ENCODE measurements around the gene NKIRAS2.

DNA sequence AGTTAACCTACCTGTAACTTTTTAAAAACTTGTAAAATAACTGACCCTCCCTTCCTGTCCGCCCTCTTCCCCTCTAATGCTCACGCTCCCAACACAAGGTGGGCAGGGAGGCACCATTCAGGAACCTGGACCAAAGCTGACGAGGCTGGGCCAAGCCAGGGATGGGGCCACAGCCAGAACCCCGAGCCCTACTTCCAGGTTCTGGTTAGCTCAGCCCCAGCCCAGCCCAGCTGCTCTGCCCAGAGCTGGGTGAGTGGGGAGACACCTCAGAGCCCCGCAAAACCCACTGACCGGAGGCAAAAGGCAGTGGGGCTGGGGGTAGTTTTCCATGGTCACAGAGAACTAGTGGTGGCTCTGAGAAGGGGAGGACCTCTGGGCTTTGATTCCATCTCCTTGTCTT, 45.9 kb upstream of the NKIRAS2 start:
- TF ChIP-seq RAD21 (IDR thresholded peaks at IDR 0.05) (no peak), TAF1 (conservative IDR thresholded peaks at IDR 0.05) (no peak), MAX (IDR thresholded peaks at IDR 0.05) (no peak), FOXA1 (IDR thresholded peaks at IDR 0.05) (no peak), GABPA (IDR thresholded peaks at IDR 0.05 in 1 of 2, conservative IDR thresholded peaks at IDR 0.05 in 1 of 2) (no peak), RXRA (IDR thresholded peaks at IDR 0.05) (no peak)
- TF ChIP-seq, protein P1, sequence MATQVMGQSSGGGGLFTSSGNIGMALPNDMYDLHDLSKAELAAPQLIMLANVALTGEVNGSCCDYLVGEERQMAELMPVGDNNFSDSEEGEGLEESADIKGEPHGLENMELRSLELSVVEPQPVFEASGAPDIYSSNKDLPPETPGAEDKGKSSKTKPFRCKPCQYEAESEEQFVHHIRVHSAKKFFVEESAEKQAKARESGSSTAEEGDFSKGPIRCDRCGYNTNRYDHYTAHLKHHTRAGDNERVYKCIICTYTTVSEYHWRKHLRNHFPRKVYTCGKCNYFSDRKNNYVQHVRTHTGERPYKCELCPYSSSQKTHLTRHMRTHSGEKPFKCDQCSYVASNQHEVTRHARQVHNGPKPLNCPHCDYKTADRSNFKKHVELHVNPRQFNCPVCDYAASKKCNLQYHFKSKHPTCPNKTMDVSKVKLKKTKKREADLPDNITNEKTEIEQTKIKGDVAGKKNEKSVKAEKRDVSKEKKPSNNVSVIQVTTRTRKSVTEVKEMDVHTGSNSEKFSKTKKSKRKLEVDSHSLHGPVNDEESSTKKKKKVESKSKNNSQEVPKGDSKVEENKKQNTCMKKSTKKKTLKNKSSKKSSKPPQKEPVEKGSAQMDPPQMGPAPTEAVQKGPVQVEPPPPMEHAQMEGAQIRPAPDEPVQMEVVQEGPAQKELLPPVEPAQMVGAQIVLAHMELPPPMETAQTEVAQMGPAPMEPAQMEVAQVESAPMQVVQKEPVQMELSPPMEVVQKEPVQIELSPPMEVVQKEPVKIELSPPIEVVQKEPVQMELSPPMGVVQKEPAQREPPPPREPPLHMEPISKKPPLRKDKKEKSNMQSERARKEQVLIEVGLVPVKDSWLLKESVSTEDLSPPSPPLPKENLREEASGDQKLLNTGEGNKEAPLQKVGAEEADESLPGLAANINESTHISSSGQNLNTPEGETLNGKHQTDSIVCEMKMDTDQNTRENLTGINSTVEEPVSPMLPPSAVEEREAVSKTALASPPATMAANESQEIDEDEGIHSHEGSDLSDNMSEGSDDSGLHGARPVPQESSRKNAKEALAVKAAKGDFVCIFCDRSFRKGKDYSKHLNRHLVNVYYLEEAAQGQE (IDR thresholded peaks at IDR 0.05) = no peak
- TF ChIP-seq, protein P2, sequence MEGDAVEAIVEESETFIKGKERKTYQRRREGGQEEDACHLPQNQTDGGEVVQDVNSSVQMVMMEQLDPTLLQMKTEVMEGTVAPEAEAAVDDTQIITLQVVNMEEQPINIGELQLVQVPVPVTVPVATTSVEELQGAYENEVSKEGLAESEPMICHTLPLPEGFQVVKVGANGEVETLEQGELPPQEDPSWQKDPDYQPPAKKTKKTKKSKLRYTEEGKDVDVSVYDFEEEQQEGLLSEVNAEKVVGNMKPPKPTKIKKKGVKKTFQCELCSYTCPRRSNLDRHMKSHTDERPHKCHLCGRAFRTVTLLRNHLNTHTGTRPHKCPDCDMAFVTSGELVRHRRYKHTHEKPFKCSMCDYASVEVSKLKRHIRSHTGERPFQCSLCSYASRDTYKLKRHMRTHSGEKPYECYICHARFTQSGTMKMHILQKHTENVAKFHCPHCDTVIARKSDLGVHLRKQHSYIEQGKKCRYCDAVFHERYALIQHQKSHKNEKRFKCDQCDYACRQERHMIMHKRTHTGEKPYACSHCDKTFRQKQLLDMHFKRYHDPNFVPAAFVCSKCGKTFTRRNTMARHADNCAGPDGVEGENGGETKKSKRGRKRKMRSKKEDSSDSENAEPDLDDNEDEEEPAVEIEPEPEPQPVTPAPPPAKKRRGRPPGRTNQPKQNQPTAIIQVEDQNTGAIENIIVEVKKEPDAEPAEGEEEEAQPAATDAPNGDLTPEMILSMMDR (IDR thresholded peaks at IDR 0.05; ENCODE audit: low read depth, low read length, missing input control) = no peak
